Colonic mucosa (tissue), 4 donors: ENCODE data around the gene MEDAG. TPM values are rescaled to one million over a fixed set of nuclear protein-coding genes. Genes with fewer than 3 reads are reported as not detected.

Experiments used
- DNase-seq: peaks from one replicate; pipeline ENCODE4 v3.0.0-alpha.2; 2020
- H3K27ac ChIP-seq: fragments of 200-600 bp; one replicate; pipeline ENCODE4 v1.8.0; 2021
- H3K27me3 ChIP-seq: fragments of 200-600 bp; one replicate; pipeline ENCODE4 v1.8.0; 2021
- H3K36me3 ChIP-seq: fragments of 200-600 bp; one replicate; pipeline ENCODE4 v1.8.0; 2021
- H3K4me1 ChIP-seq: fragments of 200-600 bp; one replicate; pipeline ENCODE4 v1.8.0; 2021; ENCODE audit warnings: mild to moderate bottlenecking
- H3K4me3 ChIP-seq: fragments of 200-600 bp; one replicate; pipeline ENCODE4 v1.8.0; 2021
- H3K9ac ChIP-seq, 2 donors: one replicate each; pipeline ENCODE4 v1.7.0; 2013; ENCODE audit warnings: control low read depth in 2 of 2, low read depth in 2 of 2, low read length in 2 of 2
- H3K9me3 ChIP-seq: fragments of 200-600 bp; one replicate; pipeline ENCODE4 v1.8.0; 2021
- intact Hi-C: fragments of 100-400 bp; cut with DNase I; formaldehyde crosslinking; loops from one replicate; pipeline ENCODE4 v1.14.1; 2022
- total RNA-seq, 2 donors: library from RNA; stranded (reverse); fragmentation: NEBNext Ultra II Directional in 1 of 2; extraction: Animal tissue kit (Norgen Biotek cat#: 25700) in 1 of 2; gene quantifications; one replicate each; pipeline ENCODE4 v1.2.1, GENCODE V29; 2021
- TF ChIP-seq, protein P1 (sequence below): fragments of 200-600 bp; IDR thresholded peaks from one replicate; pipeline ENCODE4 v1.8.0; 2022; ENCODE audit warnings: antibody characterized with exemption, mild to moderate bottlenecking
- donor health status: healthy.
- donor health status: DM: no; HTN: no; CAD: no.
- donor health status: DM: no; HTN: no; CAD: no.

Gene MEDAG
- total RNA-seq, 2 donors from 2014 or later, result 0.62 to 2.6 TPM

DNA sequence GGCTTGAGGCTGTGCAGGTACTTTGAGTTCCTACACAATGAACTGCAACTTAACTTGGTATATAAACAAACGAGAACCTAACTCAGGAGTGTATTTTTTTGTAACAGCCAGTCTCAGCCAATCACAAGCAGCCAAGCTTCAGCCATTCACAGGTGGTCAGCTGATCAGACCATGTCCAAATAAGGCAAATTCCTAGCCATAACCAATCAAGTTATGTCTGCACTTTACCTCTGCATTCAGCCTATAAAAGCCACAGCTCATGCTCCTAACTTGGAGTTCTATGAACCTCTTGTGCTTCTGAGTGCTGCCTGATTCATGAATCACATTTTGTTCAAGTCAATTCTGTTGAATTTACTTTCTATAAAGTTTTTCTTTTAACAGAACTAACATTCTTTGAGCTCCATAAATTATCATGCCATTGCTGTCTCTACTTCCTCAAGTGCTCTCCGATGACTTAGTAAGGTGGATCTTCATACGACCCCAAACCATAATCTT lies 16.8 kb upstream of the MEDAG start:
- DNase-seq, result no peak
- TF ChIP-seq, protein P1, sequence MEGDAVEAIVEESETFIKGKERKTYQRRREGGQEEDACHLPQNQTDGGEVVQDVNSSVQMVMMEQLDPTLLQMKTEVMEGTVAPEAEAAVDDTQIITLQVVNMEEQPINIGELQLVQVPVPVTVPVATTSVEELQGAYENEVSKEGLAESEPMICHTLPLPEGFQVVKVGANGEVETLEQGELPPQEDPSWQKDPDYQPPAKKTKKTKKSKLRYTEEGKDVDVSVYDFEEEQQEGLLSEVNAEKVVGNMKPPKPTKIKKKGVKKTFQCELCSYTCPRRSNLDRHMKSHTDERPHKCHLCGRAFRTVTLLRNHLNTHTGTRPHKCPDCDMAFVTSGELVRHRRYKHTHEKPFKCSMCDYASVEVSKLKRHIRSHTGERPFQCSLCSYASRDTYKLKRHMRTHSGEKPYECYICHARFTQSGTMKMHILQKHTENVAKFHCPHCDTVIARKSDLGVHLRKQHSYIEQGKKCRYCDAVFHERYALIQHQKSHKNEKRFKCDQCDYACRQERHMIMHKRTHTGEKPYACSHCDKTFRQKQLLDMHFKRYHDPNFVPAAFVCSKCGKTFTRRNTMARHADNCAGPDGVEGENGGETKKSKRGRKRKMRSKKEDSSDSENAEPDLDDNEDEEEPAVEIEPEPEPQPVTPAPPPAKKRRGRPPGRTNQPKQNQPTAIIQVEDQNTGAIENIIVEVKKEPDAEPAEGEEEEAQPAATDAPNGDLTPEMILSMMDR, result no peak
- no peaks in the 10 kb centered on the region for H3K4me1 ChIP-seq
- intact Hi-C loops, result no loop called here
- no peak overlapping the region for H3K9ac ChIP-seq
- no peaks in the 10 kb centered on the region for H3K36me3 ChIP-seq
- no peaks in the 10 kb centered on the region for H3K27me3 ChIP-seq
- no peak overlapping the region for H3K27ac ChIP-seq
- H3K9me3 ChIP-seq, result no peaks in the 10 kb centered on the region
- no peak overlapping the region for H3K4me3 ChIP-seq

DNA sequence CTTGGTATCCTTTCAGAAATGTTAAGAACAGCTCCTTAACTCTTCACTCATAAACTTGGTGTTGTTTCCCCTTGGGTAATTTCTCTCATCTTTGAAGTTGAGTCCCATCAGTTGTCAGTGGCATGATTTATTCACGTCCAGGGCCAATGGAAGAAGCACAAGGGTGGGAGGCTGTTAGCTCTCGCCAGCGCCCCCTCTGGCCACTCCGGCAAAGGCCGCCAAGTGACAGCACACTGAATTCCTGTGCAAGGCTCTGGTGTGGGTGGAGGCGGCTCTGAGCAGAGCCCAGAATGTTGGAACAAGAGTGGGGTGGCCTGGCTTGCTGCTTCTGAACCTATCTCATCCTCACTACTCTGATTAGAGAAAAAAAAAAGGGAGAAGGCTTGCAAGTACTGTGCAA lies 13.1 kb upstream of the MEDAG start:
- Histone ChIP-seq H3K9me3 (no peaks in the 10 kb centered on the region), H3K36me3 (no peaks in the 10 kb centered on the region), H3K4me3 (no peak overlapping the region), H3K27me3 (no peaks in the 10 kb centered on the region), H3K9ac (no peak overlapping the region), H3K4me1 (no peaks in the 10 kb centered on the region), H3K27ac (no peak overlapping the region)
- TF ChIP-seq, protein P1, result no peak
- DNase-seq, result no peak
- intact Hi-C loops, result no loop called here

DNA sequence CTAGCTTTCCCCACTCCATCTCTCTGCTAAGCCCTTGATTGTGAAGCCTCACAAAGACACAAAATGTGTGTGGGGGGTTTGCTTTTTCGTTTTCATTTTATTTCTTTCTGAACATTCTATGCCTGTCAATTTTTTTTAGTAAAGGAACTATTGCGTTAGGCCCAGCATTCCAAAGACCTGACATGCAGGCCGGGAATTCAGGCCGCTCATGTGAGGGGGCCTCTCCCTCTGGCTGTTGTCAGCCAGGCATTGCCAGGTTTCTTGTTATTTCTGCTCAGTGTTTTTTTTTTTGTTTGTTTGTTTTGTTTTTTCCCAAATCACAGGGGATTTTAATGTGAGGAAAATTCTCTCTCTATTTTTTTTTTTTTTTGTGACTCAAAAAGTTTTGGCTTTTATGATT lies 10.3 kb upstream of the MEDAG start:
- no peak for DNase-seq
- no peak overlapping the region for H3K9ac ChIP-seq
- intact Hi-C loops, result no loop called here
- no peak overlapping the region for H3K27ac ChIP-seq
- H3K9me3 ChIP-seq, result no peaks in the 10 kb centered on the region
- TF ChIP-seq, protein P1, result no peak
- H3K36me3 ChIP-seq, result no peaks in the 10 kb centered on the region
- H3K4me3 ChIP-seq, result no peak overlapping the region
- H3K4me1 ChIP-seq, result no peaks in the 10 kb centered on the region
- H3K27me3 ChIP-seq, result no peaks in the 10 kb centered on the region

DNA sequence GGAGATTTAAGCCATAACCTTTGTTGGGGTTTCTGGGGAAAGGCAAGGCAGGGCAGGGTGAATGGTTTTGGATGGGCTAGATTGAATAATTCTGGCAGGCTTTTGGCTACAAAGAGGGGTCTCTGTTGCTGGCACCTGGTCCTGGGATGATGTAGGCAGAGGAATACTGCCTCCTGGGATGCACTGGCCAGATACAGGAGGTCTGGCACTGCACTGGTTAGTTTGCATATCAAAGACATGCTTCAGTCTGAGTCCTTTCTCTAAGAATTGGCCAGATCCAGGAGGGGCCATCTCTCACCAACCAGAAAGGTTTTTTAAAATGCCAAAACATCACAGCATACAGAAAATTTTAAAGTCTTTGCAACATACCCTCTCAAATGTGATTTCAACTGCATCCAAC lies 8.0 kb upstream of the MEDAG start:
- no peak for DNase-seq
- H3K9me3 ChIP-seq, result no peaks in the 10 kb centered on the region
- no peaks in the 10 kb centered on the region for H3K4me1 ChIP-seq
- TF ChIP-seq, protein P1, result no peak
- no peak overlapping the region for H3K9ac ChIP-seq
- no peak overlapping the region for H3K4me3 ChIP-seq
- intact Hi-C loops, result no loop called here
- no peak overlapping the region for H3K27ac ChIP-seq
- peaks cover 3% of the 10 kb centered on the region for H3K27me3 ChIP-seq
- H3K36me3 ChIP-seq, result no peaks in the 10 kb centered on the region

DNA sequence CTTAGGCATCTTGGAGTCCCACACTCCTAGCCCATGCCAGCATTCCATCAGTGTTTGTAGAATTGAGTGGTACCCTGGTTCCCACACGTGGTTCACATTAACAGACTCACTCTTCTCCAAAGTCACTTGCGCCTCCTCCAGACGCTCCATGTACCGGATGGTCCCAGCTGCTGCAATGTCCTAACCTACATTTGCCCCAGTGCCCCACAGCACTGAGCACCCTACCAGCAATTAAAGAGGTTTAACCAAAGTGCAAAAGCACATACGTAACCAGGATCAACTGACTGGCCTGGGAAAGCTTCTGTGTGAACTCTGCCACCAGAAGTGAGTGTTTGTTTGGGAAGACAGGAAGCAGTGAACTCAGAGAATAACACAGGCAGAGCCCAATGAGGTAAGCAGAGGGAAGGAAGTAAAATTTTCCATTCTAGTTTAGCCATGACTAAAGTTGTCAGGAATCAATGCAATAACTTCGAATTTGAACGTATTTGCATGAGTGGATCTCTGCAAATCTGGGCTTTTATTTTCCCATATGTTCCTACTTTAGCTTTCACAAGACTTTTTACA lies 7.3 kb upstream of the MEDAG start:
- Histone ChIP-seq H3K9ac (no peak overlapping the region), H3K9me3 (no peaks in the 10 kb centered on the region), H3K4me3 (no peak overlapping the region), H3K36me3 (no peaks in the 10 kb centered on the region), H3K4me1 (no peaks in the 10 kb centered on the region), H3K27me3 (peaks cover 3% of the 10 kb centered on the region), H3K27ac (no peak overlapping the region)
- intact Hi-C loops, result no loop called here
- TF ChIP-seq, protein P1, result no peak
- DNase-seq, result no peak
